OCI-M1 (cell line): Measurements from ENCODE around the gene PNN.
A peak's percentile ranks its signal among the peaks of the same experiment; 100 is the strongest.

Experiments used
- DNase-seq: peaks from one replicate; lab custom pipeline; 2025; lab: John Stamatoyannopoulos, UW

PNN gene

DNA sequence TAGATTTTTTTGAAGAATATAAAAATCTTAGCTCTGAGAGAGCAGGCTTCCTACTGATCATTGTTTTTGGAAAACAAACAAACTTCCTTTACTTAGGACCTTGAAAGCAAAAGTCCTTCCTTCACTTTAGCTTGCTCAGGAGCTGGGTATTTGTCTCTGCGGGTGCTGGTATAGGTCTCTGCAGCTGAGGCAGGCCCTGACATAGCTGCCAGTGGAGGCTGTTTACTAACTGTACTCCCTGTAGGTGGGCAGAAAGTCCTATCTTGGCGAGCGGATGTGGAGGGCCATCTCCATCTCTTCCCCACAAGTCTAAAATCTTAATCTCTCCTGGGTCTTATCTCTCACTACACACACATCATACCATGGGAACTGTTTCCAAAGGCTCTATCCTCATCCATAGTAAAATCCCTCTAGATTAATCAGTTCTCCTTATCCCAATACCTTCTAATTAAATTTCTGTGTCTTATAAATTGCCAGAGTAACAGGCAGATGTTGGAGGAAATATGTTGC is 54.6 kb downstream of the PNN start:
- DNase-seq: no peak

DNA sequence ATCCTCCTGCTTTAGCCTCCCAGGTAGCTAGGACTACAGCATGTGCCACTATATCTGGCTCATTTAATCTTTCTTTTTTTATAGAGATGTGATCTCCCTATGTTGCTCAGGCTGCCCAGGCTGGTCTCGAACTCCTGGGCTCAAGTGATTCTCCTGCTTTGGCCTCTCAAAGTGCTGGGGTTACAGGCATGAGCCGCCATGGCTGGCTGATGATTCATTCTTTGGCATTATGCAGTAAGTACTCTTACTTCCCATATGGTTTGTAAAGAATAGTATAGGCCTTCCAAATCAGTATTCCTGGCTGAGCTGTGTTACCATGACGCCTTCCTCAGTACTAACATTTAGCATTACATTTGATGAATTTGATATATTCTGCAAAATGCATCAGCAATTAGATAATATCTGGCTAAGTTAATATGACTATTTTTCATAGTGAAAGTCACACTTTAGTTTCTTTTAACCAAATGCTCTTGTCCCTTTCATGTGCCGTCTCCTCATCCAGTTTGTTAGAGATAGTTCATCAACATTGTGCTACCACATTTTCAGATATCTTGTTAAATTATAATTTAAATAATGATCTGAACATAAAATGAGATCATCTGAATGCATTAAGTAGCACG is 55.5 kb downstream of the PNN start:
- DNase-seq: no peak

DNA sequence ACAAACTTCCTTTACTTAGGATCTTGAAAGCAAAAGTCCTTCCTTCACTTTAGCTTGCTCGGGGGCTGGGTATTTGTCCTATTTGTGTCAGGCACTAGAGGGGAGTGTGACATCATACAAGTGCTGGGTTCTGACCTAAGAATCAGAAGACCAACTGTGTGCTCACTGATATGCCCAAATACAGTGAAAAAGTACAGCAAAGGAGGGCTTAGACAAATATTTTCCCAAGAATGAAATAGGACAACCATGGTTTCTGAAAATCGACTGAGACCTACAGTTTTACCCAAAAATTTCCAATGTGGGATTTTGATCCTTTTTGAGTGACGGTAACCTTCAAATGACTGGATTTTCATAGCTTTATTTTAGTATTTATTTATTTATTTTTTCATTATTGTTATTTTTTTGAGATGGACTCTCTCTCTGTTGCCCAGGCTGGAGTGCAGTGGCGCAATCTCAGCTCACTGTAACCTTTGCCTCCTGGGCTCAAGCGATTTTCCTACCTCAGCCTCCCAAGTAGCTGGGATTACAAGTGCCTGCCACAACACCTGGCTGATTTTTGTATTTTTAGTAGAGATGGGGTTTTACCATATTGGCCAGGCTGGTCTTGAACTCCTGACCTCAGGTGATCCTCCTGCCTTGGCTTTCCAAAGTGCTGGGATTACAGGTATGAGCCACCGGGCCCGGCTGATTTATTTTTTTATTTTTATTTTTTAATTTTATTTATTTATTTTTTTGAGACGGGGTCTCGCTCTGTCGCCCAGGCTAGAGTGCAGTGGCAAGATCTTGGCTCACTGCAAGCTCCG is 56.9 kb downstream of the PNN start:
- DNase-seq: peak; percentile 60
